ENCODE measurements around the gene GRIK4.

GRIK4 gene

GRCh38 chr11:120657306-120658070 is 145.9 kb downstream of the GRIK4 start:
- FAIRE-seq (no peak), DNase-seq (ENCODE audit: insufficient read length, low spot score) (no peak)

GRCh38 chr11:120658071-120658423 is 146.5 kb downstream of the GRIK4 start:
- FAIRE-seq: no peak
- no peak for DNase-seq (ENCODE audit: insufficient read length, low spot score)

GRCh38 chr11:120659076-120659475 is 147.5 kb downstream of the GRIK4 start:
- FAIRE-seq (no peak), DNase-seq (ENCODE audit: insufficient read length, low spot score) (no peak)

GRCh38 chr11:120660024-120660565 is 148.5 kb downstream of the GRIK4 start:
- DNase-seq (ENCODE audit: insufficient read length, low spot score): peak; percentile 40

DNA sequence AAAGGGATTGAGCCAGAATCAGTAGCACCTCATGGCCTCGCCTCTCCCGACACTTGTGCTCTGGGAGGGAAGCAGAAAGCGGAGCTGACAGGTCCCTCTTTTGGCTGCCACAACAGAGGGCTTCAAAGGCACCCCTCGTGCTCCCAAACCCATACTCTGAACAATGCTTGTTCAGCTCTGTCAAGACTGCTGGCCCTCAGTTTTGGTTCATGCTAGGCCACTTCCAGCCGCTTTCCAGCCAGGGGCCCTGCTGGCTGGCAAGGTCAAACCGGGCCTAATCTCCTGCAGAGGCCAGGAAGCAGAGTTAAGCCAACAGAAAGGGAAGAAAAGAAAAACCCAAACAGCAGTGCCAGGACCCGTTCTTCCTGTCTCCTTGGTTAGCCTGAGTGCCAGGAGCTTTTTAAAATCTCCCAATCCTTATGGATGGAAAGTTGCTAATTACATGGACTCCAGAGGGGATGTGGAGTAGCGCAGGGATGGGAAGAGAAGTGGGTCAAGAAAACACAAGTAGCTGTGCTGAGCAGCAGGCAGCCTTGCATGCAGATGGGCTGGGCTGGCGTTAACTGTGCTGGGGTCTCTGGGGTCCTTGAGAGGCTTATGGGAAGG is 150.6 kb downstream of the GRIK4 start:
- no peak for DNase-seq (ENCODE audit: insufficient read length, low spot score)
- no peak for FAIRE-seq

More at GRCh38 chr11:120660024-120660565, 148.5 kb downstream of the GRIK4 start:
- FAIRE-seq: no peak

- FAIRE-seq (no peak), DNase-seq (ENCODE audit: insufficient read length, low spot score) (no peak)
These were observed 151.6 kb downstream of the GRIK4 start for GRCh38 chr11:120663142-120663541.

- no peak for DNase-seq (ENCODE audit: insufficient read length, low spot score)
- no peak for FAIRE-seq
These were observed 154.6 kb downstream of the GRIK4 start for GRCh38 chr11:120666121-120666639.

- FAIRE-seq (no peak), DNase-seq (ENCODE audit: insufficient read length, low spot score) (no peak)
These were observed 155.7 kb downstream of the GRIK4 start for GRCh38 chr11:120667281-120667680.

DNA sequence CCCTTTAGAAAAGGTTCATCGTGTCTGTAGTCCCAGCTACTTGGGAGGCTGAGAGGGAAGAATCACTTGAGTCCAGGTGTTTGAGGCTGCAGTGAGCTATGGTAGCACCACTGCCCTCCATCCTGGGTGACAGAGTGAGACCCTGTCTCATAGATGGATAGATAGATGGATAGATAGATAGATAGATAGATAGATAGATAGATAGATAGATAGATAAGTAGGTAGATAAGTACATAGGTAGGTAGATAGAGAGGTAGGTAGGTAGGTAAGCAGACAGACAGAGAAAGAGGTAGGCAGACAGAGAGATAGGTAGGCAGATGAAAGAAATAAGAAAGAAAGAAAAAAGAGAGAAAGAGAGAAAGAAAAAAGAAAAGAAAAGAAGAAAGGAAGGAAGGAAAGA is 156.4 kb downstream of the GRIK4 start:
- FAIRE-seq: no peak

DNA sequence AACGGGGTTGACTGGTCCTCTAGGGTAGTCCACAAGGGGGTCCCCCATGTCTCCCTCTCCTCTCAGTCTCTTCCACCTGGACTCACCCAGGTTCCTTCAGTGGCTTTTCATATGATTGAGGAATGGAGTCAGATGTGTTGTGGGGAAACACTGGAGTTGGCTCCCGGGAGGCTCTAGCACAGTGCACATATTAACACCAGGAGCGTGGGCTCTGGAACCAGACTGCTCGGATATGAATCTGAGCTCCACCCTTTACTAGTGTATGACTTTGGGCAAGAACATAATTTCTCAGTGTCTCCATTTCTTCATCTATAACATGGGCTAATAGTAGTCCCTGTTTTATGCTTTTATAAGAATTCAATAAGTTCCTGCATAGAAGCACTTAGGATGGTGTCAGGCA is 157.0 kb downstream of the GRIK4 start:
- DNase-seq (ENCODE audit: insufficient read length, low spot score) (no peak), FAIRE-seq (no peak)

More for the DNA sequence above, 156.4 kb downstream of the GRIK4 start:
- no peak for DNase-seq (ENCODE audit: insufficient read length, low spot score)

DNA sequence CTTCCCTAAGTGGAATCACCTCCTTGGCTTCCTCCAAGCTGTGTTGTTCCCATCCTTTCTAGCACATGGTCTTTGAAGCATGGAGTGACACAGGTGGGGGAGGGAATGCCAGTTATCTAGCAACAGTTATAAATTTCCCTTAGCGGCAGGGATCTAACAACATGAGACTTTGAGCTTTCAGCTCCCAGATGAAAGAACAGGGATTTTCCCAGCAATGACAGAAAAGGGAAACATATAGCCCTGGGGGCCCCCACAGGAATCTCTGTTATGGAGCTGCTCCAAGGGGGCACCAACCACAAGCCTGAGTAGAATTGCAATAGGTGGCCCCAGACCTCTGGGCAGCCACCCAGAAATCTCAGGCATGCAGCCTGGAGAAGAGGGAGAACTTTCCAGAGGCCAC is 163.0 kb downstream of the GRIK4 start:
- DNase-seq (ENCODE audit: insufficient read length, low spot score) (peak; percentile 15), FAIRE-seq (no peak)

GRCh38 chr11:120675171-120675570 is 163.6 kb downstream of the GRIK4 start:
- no peak for DNase-seq (ENCODE audit: insufficient read length, low spot score)
- FAIRE-seq: no peak

- FAIRE-seq: no peak
- no peak for DNase-seq (ENCODE audit: insufficient read length, low spot score)
These were observed 165.4 kb downstream of the GRIK4 start for GRCh38 chr11:120676991-120677390.

DNA sequence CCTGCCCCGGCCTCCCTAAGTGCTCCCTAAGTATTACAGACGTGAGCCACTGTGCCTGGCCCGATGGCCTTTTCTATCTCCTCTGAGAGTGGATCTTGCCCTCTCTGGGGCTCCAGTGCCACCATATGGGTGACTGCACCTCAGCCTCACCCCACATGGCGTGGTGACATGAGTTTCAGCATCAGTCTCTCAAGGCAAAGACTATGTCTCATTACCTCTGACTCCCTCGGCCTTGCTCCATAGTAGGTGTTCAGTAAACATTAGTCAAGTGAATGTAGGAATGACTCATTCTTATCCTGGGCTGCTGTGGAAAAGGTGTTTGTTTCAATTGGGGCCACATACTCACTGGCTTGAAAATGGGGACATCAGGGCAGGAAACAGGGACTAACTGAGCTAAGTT is 168.8 kb downstream of the GRIK4 start:
- DNase-seq (ENCODE audit: insufficient read length, low spot score): no peak
- FAIRE-seq: no peak

DNA sequence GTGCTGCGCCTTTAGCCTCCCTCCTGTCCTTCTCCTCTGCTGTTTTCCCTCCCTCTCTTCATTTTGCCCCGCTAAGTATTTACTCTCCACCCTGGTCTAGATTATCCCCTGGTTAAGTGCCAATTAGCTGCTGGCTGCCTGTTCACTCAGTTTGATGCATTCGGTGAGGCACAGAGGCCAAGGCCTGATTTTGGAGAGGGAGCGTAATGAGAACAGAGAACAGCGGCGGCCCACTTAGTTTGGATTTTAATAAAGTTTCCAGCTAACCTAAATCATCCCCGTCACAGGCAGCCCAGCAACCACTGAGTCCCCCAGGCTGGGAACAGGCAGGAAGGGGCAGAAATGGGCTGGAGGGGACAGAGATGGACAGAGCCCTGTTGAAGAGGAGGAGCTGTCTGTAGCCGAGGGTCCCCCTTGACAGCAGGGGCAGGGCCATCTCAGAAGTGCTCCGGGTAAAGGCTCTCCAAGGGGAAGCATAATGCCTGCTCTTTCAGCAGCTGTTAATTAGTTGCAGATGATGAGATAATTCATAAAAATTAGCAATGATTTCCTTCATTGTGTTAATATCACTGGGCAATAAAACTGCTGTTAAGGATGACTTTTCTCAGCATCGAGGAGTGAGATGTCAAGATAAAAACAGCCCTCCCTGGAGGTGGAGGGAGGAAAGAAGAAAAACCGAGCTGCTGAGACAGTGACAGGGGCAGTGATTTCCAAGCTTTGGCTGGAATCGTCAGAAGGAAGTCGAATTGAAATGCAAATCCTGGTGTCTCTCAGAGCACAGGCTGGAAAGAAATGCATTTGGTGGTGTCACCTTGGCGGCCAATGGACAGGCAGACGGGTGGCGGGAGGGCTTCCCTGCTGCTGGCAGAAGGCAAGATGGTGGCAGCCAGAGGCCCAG is 170.1 kb downstream of the GRIK4 start:
- DNase-seq (ENCODE audit: insufficient read length, low spot score): no peak
- FAIRE-seq: no peak

DNA sequence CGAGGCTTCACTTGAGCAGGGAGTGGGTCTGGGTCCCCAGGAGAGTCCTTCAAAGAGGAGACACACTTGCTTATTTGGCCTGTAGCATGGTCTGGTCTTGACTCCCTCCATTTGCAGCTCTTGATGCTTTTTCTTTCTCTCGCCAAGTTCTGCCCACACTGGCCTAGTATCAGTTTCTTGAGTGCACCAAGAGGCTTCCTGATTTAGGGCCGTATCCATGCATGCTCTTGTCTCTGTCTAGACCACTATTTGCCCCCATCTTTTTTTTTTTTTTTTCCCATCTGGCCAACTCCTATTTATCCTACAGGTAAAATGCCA is 170.7 kb downstream of the GRIK4 start:
- FAIRE-seq (no peak), DNase-seq (ENCODE audit: insufficient read length, low spot score) (no peak)

GRCh38 chr11:120682866-120683265 is 171.3 kb downstream of the GRIK4 start:
- DNase-seq (ENCODE audit: insufficient read length, low spot score) (no peak), FAIRE-seq (no peak)

DNA sequence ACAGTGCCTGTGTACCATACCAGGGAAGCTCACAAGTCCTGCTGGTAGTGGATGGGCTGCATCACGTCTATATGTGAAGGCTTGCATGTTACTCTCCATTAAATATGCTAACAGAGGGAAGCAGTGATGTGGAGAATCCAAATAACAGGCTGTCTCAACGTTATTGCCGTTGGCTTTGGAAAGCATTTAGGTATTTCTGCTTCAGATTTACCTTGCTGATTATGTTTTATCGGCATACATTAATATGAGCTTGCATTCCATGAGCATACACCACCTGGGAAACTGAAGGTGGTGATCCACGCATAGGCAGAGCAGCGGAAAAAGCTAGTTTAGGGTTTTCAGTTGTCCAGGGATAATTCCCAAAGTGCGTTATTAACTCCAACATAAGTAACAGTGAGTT is 175.0 kb downstream of the GRIK4 start:
- FAIRE-seq (no peak), DNase-seq (ENCODE audit: insufficient read length, low spot score) (no peak)

DNA sequence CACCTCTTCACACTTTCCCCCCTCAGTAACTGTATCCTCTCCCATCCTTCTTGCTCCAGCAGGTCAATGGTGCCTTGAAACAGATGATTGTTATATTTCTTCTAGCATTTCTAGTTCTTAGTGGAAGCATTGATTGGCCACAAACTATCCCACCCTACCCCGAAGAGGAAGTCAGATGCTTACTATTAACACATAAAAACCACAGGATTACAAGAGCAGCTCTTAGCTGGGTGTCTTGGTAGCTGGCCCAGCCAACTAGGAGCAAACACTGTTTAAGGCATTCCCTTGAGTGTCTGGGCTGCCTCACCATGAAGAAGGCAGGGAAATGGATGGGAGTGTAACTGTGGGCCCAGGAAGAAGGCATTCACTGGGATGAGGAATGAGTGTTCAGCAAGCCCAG is 176.6 kb downstream of the GRIK4 start:
- FAIRE-seq (no peak), DNase-seq (ENCODE audit: insufficient read length, low spot score) (no peak)

DNA sequence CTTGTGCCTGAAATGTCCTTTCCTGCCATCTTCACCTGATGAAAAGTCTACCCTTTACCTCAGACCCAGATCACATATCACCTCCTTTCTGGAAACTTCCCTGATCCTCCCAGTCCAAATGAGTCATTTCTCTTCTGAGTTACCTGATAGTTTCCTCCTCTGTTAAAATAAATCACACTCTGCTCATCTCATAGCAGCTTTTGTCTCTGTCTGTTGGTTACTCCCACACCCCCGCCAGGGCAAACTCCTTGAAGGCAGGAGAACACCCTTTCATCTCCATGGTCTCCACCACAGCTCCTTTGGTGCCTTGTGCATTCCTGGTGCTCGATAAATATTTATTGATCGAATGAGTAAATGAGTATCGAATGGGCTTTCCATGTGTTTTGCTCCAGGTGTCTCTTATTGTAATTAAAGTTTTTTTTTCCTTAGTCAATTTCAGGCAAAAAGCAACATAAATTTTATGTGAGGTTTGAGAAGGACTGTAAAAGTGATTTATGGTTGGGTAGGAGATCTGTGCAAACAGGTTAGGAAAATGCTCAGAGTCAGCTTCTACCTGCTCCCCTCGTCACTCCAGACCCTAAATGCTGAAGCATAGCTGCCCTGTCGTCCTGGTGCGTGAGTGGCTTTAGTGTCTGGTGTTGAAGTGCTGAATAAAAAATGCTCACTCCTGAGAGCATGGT is 178.2 kb downstream of the GRIK4 start:
- no peak for DNase-seq (ENCODE audit: insufficient read length, low spot score)
- no peak for FAIRE-seq

- DNase-seq (ENCODE audit: insufficient read length, low spot score) (no peak), FAIRE-seq (no peak)
These were observed 178.9 kb downstream of the GRIK4 start for GRCh38 chr11:120690406-120690805.
